ENCODE results near the gene SMIM23. TPM values are rescaled to one million over a fixed set of nuclear protein-coding genes. Genes with fewer than 3 reads are reported as not detected.

The SMIM23 gene
- total and polyA plus RNA-seq, 2 of the 13 experiments (the other 11 are each of a cell fraction or from before 2014, with no cell fraction given), result not detected

- no peak for TF ChIP-seq KIAA2018 (CRISPR knock-in tag; IDR thresholded peaks at IDR 0.05; ENCODE audit: borderline replicate concordance)
- no peak for TF ChIP-seq HOMEZ (CRISPR knock-in tag; IDR thresholded peaks at IDR 0.05; ENCODE audit: low read depth)
- TF ChIP-seq ZBTB14 (CRISPR knock-in tag; IDR thresholded peaks at IDR 0.05), result no peak
- no peak for TF ChIP-seq ZNF207 (IDR thresholded peaks at IDR 0.05; ENCODE audit: borderline replicate concordance)
- no peak for TF ChIP-seq ZNF343 (CRISPR knock-in tag; IDR thresholded peaks at IDR 0.05)
Observed at GRCh38 chr5:171794470-171794960, 8.9 kb downstream of the SMIM23 start (continued).
